HepG2 (cell line): ENCODE measurements around the gene ZNF280A.

Experiments used
- FOSL2 ChIP-seq: sonication (generic); formaldehyde crosslinking; IDR thresholded peaks from 2 replicates; pipeline ENCODE4 v1.4.0; 2020; ENCODE audit warnings: missing genetic modification reagents
- PHF8 ChIP-seq: sonication (generic); formaldehyde crosslinking; IDR thresholded peaks from 2 replicates; pipeline ENCODE4 v1.5.0; 2020; ENCODE audit warnings: missing genetic modification reagents
- ZBTB1 ChIP-seq: sonication (generic); formaldehyde crosslinking; IDR thresholded peaks from 2 replicates; pipeline ENCODE4 v1.4.0; 2020; ENCODE audit warnings: missing genetic modification reagents, borderline replicate concordance
- ZNF224 ChIP-seq: sonication (generic); formaldehyde crosslinking; IDR thresholded peaks from 2 replicates; pipeline ENCODE4 v1.5.0; 2020; ENCODE audit warnings: mild to moderate bottlenecking, missing genetic modification reagents

- no peak for TF ChIP-seq ZNF224 (CRISPR knock-in tag)
- no peak for TF ChIP-seq ZBTB1 (CRISPR knock-in tag)
- no peak for TF ChIP-seq PHF8 (CRISPR knock-in tag)
- TF ChIP-seq FOSL2 (CRISPR knock-in tag) = no peak
Measured at GRCh38 chr22:22512951-22513350, 7.1 kb downstream of the ZNF280A start.
